Sigmoid colon (tissue), 7 donors: Measurements from ENCODE around the gene TNFSF9. TPM values are rescaled to one million over a fixed set of nuclear protein-coding genes. Genes with fewer than 3 reads are reported as not detected.
A peak's percentile ranks its signal among the peaks of the same experiment; 100 is the strongest.

Source experiments
- DNase-seq: peaks from one replicate; pipeline ENCODE4 v3.0.0-alpha.2; 2019
- H3K27ac ChIP-seq, 4 donors: fragments of 200-600 bp; sonication (generic); one replicate each; pipeline ENCODE4 v1.5.1; 2016 to 2019; ENCODE audit warnings: mild to moderate bottlenecking in 1 of 4
- H3K27me3 ChIP-seq, 3 donors: fragments of 200-600 bp; sonication (generic); one replicate each; pipeline ENCODE4 v1.5.1; 2019; ENCODE audit warnings: mild to moderate bottlenecking in 1 of 3
- H3K36me3 ChIP-seq, 4 donors: fragments of 200-600 bp; sonication (generic); one replicate each; pipeline ENCODE4 v1.5.1; 2016 to 2019
- H3K4me1 ChIP-seq, 4 donors: fragments of 200-600 bp; sonication (generic); one replicate each; pipeline ENCODE4 v1.5.1; 2017 to 2019
- H3K4me3 ChIP-seq, 4 donors: fragments of 200-600 bp; sonication (generic); one replicate each; pipeline ENCODE4 v1.5.1; 2017 to 2019; ENCODE audit warnings: mild to moderate bottlenecking in 2 of 4, moderate library complexity in 1 of 4
- H3K9me3 ChIP-seq, 4 donors: fragments of 200-600 bp in 3 of 4; sonication (generic) in 3 of 4; one replicate each; pipeline versions ENCODE4 v1.5.1 to v1.6.1; 2013 to 2019
- CTCF ChIP-seq, 4 experiments: fragments of 450-650 bp in 3 of 4; fragments of 200-600 bp in 1 of 4; IDR thresholded peaks; one replicate each; pipeline ENCODE4 v1.5.1; 2016 to 2019; ENCODE audit warnings: antibody characterized with exemption in 4 of 4, mild to moderate bottlenecking in 3 of 4, moderate library complexity in 2 of 4
- EP300 ChIP-seq, 4 donors: sonication (generic); formaldehyde crosslinking; IDR thresholded peaks; one replicate each; pipeline ENCODE4 v1.6.1; 2017; ENCODE audit warnings: antibody characterized with exemption in 4 of 4
- POLR2A ChIP-seq, 2 donors: fragments of 450-650 bp; IDR thresholded peaks; one replicate each; pipeline ENCODE4 v1.6.1; 2016; ENCODE audit warnings: antibody characterized with exemption in 2 of 2, mild to moderate bottlenecking in 2 of 2, moderate library complexity in 2 of 2
- POLR2AphosphoS5 ChIP-seq, 4 donors: sonication (generic); formaldehyde crosslinking; IDR thresholded peaks; one replicate each; pipeline ENCODE4 v1.6.1; 2017; ENCODE audit warnings: antibody characterized with exemption in 4 of 4
- WGBS, 2 donors: extraction: QIAGEN DNeasy Blood & Tissue Kit; methylation state at CpG; one replicate each; pipeline ENCODE4 v1.1.7; 2013; 5-methylcytosine and 5-hydroxymethylcytosine counted together
- intact Hi-C: fragments of 100-400 bp; cut with DNase I; formaldehyde crosslinking; loops from one replicate; pipeline ENCODE4 v1.15.1; 2023
- polyA plus RNA-seq, 3 donors: library from polyadenylated mRNA; stranded (reverse); fragments of 200-250 nt; gene quantifications; one replicate each; pipeline ENCODE4 v1.2.3, GENCODE V29; 2013
- total RNA-seq, 4 donors: library from RNA; depleted of rRNA; stranded (reverse); fragments of >200 nt; gene quantifications; one replicate each; pipeline ENCODE4 v1.1.0, GENCODE V29; 2016
- donor health status: healthy with polysubstance abuse.
- donor health status: Bipolar disorder and iron deficiency.
- donor health status: healthy.

The TNFSF9 gene
- 1 to 10 TPM in 1 of 4 donors, under 1 TPM in 2, not detected in 1; 0.16 to 1.8 (median 0.36) TPM for total RNA-seq
- 1 to 10 TPM in 1 of 3 donors, under 1 TPM in 2; 0.46 to 4.2 (median 0.60) TPM for polyA plus RNA-seq

GRCh38 chr19:6530386-6531162 is at the start of gene TNFSF9:
Gene TNFSF9, plus strand, starts transcription at chr19:6531026. Its CDS starts 11 bp downstream, at chr19:6531037.
- DNase-seq, result peak; percentile 95
- Histone ChIP-seq H3K4me3 (peak within 1 kb of the TSS; percentile 36 to 60 (median 50)), H3K27me3 (peaks cover 8 to 35% (median 33%) of the 10 kb centered on the region in 3 donors), H3K9me3 (no peaks in the 10 kb centered on the region), H3K4me1 (peaks cover 0 to 38% (median 10%) of the 10 kb centered on the region in 4 donors), H3K27ac (peak within 1 kb of the TSS; percentile 46 to 74 (median 62)), H3K36me3 (no peaks in the 10 kb centered on the region)
- intact Hi-C loops, result loop anchor here (5.0 kb wide), 2 partner anchors 68 to 207 kb away; partner anchors contain the start of genes CRB3, GPR108 and TRIP10
- 1% methylated on average over 44 of the region's 44 CpGs for WGBS, 2 donors
- TF ChIP-seq POLR2A (IDR thresholded peaks at IDR 0.05), result peak in 1 of 2 donors; percentile 37
- no peak for TF ChIP-seq CTCF (IDR thresholded peaks at IDR 0.05)
- TF ChIP-seq POLR2AphosphoS5 (IDR thresholded peaks at IDR 0.05), result peak; percentile 57 to 95 (median 66)
- peak in 1 of 4 donors; percentile 27 for TF ChIP-seq EP300 (IDR thresholded peaks at IDR 0.05)

GRCh38 chr19:6481541-6482342 is 49.1 kb upstream of the TNFSF9 start, which contains the start of gene DENND1C:
Gene DENND1C, minus strand, starts transcription at chr19:6481787. Its CDS starts 92 bp downstream, at chr19:6481695.
- WGBS, 2 donors, result 29 to 47% methylated on average over 24 of the region's 24 CpGs
- H3K9me3 ChIP-seq, result no peaks in the 10 kb centered on the region
- intact Hi-C loops, result no loop called here
- TF ChIP-seq CTCF (IDR thresholded peaks at IDR 0.05) (peak in 2 of 4 experiments; percentile 10 to 28), POLR2AphosphoS5 (IDR thresholded peaks at IDR 0.05) (no peak), POLR2A (IDR thresholded peaks at IDR 0.05) (no peak)
- peaks cover 0 to 5% (median 4%) of the 10 kb centered on the region in 4 donors for H3K4me1 ChIP-seq
- no peak for DNase-seq
- H3K27ac ChIP-seq, result no peak within 1 kb of the TSS
- peak within 1 kb of the TSS in 1 of 4 donors; percentile 29 for H3K4me3 ChIP-seq
- no peaks in the 10 kb centered on the region for H3K36me3 ChIP-seq
- H3K27me3 ChIP-seq, result peaks cover 5 to 34% (median 22%) of the 10 kb centered on the region in 3 donors

- no peak overlapping the region for H3K4me3 ChIP-seq
- no peaks in the 10 kb centered on the region for H3K36me3 ChIP-seq
- H3K27ac ChIP-seq, result no peak overlapping the region
- no peaks in the 10 kb centered on the region for H3K4me1 ChIP-seq
- WGBS, 2 donors, result 92 to 93% methylated on average over 8 of the region's 8 CpGs
- intact Hi-C loops, result no loop called here
- peaks cover 0 to 28% (median 16%) of the 10 kb centered on the region in 3 donors for H3K27me3 ChIP-seq
- TF ChIP-seq EP300 (IDR thresholded peaks at IDR 0.05) (no peak), POLR2AphosphoS5 (IDR thresholded peaks at IDR 0.05) (no peak), POLR2A (IDR thresholded peaks at IDR 0.05) (no peak), CTCF (IDR thresholded peaks at IDR 0.05) (no peak)
- no peak for DNase-seq
- H3K9me3 ChIP-seq, result no peaks in the 10 kb centered on the region
Measured at GRCh38 chr19:6482343-6482686, 48.5 kb upstream of the TNFSF9 start.

GRCh38 chr19:6483235-6483634 is 47.6 kb upstream of the TNFSF9 start:
- Histone ChIP-seq H3K36me3 (no peaks in the 10 kb centered on the region), H3K27ac (no peak overlapping the region), H3K4me1 (no peaks in the 10 kb centered on the region), H3K4me3 (no peak overlapping the region), H3K9me3 (no peaks in the 10 kb centered on the region), H3K27me3 (peaks cover 0 to 19% (median 8%) of the 10 kb centered on the region in 3 donors)
- intact Hi-C loops, result no loop called here
- TF ChIP-seq POLR2A (IDR thresholded peaks at IDR 0.05) (no peak), POLR2AphosphoS5 (IDR thresholded peaks at IDR 0.05) (no peak), EP300 (IDR thresholded peaks at IDR 0.05) (no peak), CTCF (IDR thresholded peaks at IDR 0.05) (no peak)
- WGBS, 2 donors, result 61 to 74% methylated on average over 3 of the region's 3 CpGs
- no peak for DNase-seq
